HepG2 (cell line): ENCODE data around the gene VTN. TPM values are rescaled to one million over a fixed set of nuclear protein-coding genes. Genes with fewer than 3 reads are reported as not detected.
A peak's percentile ranks its signal among the peaks of the same experiment; 100 is the strongest.

Experiments used
- FOSL2 ChIP-seq: sonication (generic); formaldehyde crosslinking; IDR thresholded peaks from 2 replicates; pipeline ENCODE4 v1.4.0; 2020; ENCODE audit warnings: missing genetic modification reagents
- FOXM1 ChIP-seq: sonication (generic); formaldehyde crosslinking; IDR thresholded peaks from 2 replicates; pipeline ENCODE4 v1.5.0; 2020; ENCODE audit warnings: missing genetic modification reagents
- GABPB1 ChIP-seq: IDR thresholded peaks from 2 replicates; pipeline ENCODE4 v1.6.1; 2016; ENCODE audit warnings: mild to moderate bottlenecking, missing genetic modification reagents, moderate library complexity, missing compliant biosample characterization
- GLI4 ChIP-seq: sonication (generic); formaldehyde crosslinking; IDR thresholded peaks from 2 replicates; pipeline ENCODE4 v1.5.1; 2020; ENCODE audit warnings: missing genetic modification reagents, mild to moderate bottlenecking, moderate library complexity, borderline replicate concordance
- HNF1B ChIP-seq: sonication (generic); formaldehyde crosslinking; IDR thresholded peaks from 2 replicates; pipeline ENCODE4 v1.5.1; 2020; ENCODE audit warnings: mild to moderate bottlenecking, moderate library complexity, missing genetic modification reagents
- HOXA7 ChIP-seq: sonication (generic); formaldehyde crosslinking; IDR thresholded peaks from 2 replicates; pipeline ENCODE4 v1.8.1; 2022; ENCODE audit warnings: mild to moderate bottlenecking, missing genetic modification reagents, moderate library complexity
- KDM5B ChIP-seq: sonication (generic); formaldehyde crosslinking; IDR thresholded peaks from 2 replicates; pipeline ENCODE4 v1.4.0; 2020; ENCODE audit warnings: missing genetic modification reagents, mild to moderate bottlenecking, borderline replicate concordance
- KLF12 ChIP-seq: sonication (generic); formaldehyde crosslinking; IDR thresholded peaks from 2 replicates; pipeline ENCODE4 v1.4.0; 2020; ENCODE audit warnings: missing genetic modification reagents, borderline replicate concordance
- RAD51 ChIP-seq: fragments of 450-650 bp; IDR thresholded peaks from 2 replicates; pipeline ENCODE4 v1.6.1; 2016; ENCODE audit warnings: borderline replicate concordance
- TCF12 ChIP-seq, 2 experiments: fragments of 450-650 bp in 1 of 2; sonication (generic) in 1 of 2; formaldehyde crosslinking in 1 of 2; IDR thresholded peaks; 2 replicates each; pipeline versions ENCODE4 v1.6.1 to v1.8.0; 2017 to 2022; ENCODE audit warnings: antibody characterized with exemption in 1 of 2, mild to moderate bottlenecking in 1 of 2, missing genetic modification reagents in 1 of 2, moderate library complexity in 1 of 2
- TFE3 ChIP-seq: IDR thresholded peaks from 2 replicates; pipeline ENCODE4 v1.6.1; 2016
- ZFP41 ChIP-seq: sonication (generic); formaldehyde crosslinking; IDR thresholded peaks from 2 replicates; pipeline ENCODE4 v1.4.0; 2020; ENCODE audit warnings: mild to moderate bottlenecking, missing genetic modification reagents, borderline replicate concordance
- ZFYVE20 ChIP-seq: sonication (generic); formaldehyde crosslinking; IDR thresholded peaks from 2 replicates; pipeline ENCODE4 v1.8.0; 2023; ENCODE audit warnings: low read depth, mild to moderate bottlenecking, moderate library complexity, missing genetic modification reagents, borderline replicate concordance
- ZNF253 ChIP-seq: sonication (generic); formaldehyde crosslinking; IDR thresholded peaks from 2 replicates; pipeline ENCODE4 v1.8.0; 2022; ENCODE audit warnings: mild to moderate bottlenecking, missing genetic modification reagents, borderline replicate concordance
- ZNF333 ChIP-seq: sonication (generic); formaldehyde crosslinking; IDR thresholded peaks from 2 replicates; pipeline ENCODE4 v1.4.0; 2020; ENCODE audit warnings: mild to moderate bottlenecking, missing genetic modification reagents, borderline replicate concordance
- polyA plus RNA-seq, 8 experiments: library from polyadenylated mRNA; depleted of rRNA in 3 of 8; stranded (reverse) in 7 of 8; unstranded in 1 of 8; fragments of >200 nt; fragmentation: Illumina TruSeq in 4 of 8; extraction: Trizol in 4 of 8; gene quantifications; 2 replicates each; pipeline versions ENCODE4 v1.2.1 to v1.2.3, GENCODE V29; 2011 to 2016; ENCODE audit warnings: low read depth in 4 of 8, missing spikeins in 1 of 8, mixed read lengths in 1 of 8; ENCODE audit not compliant: insufficient read depth in 1 of 8
- total RNA-seq, 5 experiments: library from RNA; depleted of rRNA; stranded (reverse); fragments of >200 nt; fragmentation: Illumina TruSeq; extraction: Trizol; gene quantifications; 2 replicates each; pipeline ENCODE4 v1.2.3, GENCODE V29; 2016; ENCODE audit warnings: low read depth in 1 of 5
- TF ChIP-seq, protein P1 (sequence below): sonication (generic); formaldehyde crosslinking; IDR thresholded peaks from 2 replicates; pipeline ENCODE4 v1.4.0; 2020; ENCODE audit warnings: missing genetic modification reagents
- TF ChIP-seq, protein P2 (sequence below): sonication (generic); formaldehyde crosslinking; IDR thresholded peaks from 2 replicates; pipeline ENCODE4 v1.4.0; 2020; ENCODE audit warnings: mild to moderate bottlenecking, missing genetic modification reagents

The VTN gene
- total and polyA plus RNA-seq, 2 of the 13 experiments (the other 11 are each of a cell fraction or from before 2014, with no cell fraction given), result 108 to 131 TPM

DNA sequence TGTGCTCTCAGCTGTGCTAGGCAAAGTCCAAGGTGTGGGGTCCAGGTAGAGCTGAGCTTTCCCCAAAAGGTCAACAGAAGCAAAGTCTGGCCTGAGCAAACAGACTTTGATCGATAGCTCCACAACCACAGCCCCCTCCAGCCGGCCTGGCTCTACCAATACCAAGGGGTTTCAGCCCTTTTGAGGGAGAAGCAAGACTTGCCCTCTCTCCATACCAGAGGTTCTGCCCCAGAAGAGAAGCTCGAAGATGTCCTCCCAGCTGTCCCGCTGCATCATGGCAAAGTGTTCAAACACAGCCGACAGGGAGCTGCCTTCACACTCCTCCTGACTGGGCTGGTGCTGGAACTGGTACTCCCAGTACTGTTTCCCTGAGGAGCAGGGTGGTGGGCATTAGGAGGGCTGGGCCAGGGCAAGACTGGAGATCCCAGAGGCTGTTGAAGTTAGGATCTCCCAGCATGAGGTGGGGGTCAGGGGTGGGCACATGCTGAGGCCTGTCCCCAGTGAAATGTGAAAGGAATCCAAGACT lies 1.7 kb downstream of the VTN start (continued):
- TF ChIP-seq TFE3 (CRISPR knock-in tag) (0 out of 2 replicates have a peak, but pooled peaks have one; percentile 57), RAD51 (no peak), FOSL2 (CRISPR knock-in tag) (peak; percentile 63; the same call in 1 of the 2 replicates), ZNF253 (CRISPR knock-in tag) (no peak), FOXM1 (no peak), ZFP41 (CRISPR knock-in tag) (no peak), HNF1B (CRISPR knock-in tag) (peak; percentile 93), GLI4 (CRISPR knock-in tag) (no peak), HOXA7 (no peak), GABPB1 (CRISPR knock-in tag) (no peak; the same call in 1 of the 2 replicates), KLF12 (peak; percentile 91), ZFYVE20 (CRISPR knock-in tag) (no peak), TCF12 (IDR thresholded peaks at IDR 0.05) (no peak), TCF12 (CRISPR knock-in tag; IDR thresholded peaks at IDR 0.05) (peak; percentile 92; the same call in 1 of the 2 replicates), KDM5B (peak; percentile 75), ZNF333 (peak; percentile 80)
- TF ChIP-seq, protein P1, sequence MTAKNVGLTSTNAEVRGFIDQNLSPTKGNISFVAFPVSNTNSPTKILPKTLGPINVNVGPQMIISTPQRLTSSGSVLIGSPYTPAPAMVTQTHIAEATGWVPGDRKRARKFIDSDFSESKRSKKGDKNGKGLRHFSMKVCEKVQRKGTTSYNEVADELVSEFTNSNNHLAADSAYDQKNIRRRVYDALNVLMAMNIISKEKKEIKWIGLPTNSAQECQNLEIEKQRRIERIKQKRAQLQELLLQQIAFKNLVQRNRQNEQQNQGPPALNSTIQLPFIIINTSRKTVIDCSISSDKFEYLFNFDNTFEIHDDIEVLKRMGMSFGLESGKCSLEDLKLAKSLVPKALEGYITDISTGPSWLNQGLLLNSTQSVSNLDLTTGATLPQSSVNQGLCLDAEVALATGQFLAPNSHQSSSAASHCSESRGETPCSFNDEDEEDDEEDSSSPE (CRISPR knock-in tag), result no peak
- TF ChIP-seq, protein P2, sequence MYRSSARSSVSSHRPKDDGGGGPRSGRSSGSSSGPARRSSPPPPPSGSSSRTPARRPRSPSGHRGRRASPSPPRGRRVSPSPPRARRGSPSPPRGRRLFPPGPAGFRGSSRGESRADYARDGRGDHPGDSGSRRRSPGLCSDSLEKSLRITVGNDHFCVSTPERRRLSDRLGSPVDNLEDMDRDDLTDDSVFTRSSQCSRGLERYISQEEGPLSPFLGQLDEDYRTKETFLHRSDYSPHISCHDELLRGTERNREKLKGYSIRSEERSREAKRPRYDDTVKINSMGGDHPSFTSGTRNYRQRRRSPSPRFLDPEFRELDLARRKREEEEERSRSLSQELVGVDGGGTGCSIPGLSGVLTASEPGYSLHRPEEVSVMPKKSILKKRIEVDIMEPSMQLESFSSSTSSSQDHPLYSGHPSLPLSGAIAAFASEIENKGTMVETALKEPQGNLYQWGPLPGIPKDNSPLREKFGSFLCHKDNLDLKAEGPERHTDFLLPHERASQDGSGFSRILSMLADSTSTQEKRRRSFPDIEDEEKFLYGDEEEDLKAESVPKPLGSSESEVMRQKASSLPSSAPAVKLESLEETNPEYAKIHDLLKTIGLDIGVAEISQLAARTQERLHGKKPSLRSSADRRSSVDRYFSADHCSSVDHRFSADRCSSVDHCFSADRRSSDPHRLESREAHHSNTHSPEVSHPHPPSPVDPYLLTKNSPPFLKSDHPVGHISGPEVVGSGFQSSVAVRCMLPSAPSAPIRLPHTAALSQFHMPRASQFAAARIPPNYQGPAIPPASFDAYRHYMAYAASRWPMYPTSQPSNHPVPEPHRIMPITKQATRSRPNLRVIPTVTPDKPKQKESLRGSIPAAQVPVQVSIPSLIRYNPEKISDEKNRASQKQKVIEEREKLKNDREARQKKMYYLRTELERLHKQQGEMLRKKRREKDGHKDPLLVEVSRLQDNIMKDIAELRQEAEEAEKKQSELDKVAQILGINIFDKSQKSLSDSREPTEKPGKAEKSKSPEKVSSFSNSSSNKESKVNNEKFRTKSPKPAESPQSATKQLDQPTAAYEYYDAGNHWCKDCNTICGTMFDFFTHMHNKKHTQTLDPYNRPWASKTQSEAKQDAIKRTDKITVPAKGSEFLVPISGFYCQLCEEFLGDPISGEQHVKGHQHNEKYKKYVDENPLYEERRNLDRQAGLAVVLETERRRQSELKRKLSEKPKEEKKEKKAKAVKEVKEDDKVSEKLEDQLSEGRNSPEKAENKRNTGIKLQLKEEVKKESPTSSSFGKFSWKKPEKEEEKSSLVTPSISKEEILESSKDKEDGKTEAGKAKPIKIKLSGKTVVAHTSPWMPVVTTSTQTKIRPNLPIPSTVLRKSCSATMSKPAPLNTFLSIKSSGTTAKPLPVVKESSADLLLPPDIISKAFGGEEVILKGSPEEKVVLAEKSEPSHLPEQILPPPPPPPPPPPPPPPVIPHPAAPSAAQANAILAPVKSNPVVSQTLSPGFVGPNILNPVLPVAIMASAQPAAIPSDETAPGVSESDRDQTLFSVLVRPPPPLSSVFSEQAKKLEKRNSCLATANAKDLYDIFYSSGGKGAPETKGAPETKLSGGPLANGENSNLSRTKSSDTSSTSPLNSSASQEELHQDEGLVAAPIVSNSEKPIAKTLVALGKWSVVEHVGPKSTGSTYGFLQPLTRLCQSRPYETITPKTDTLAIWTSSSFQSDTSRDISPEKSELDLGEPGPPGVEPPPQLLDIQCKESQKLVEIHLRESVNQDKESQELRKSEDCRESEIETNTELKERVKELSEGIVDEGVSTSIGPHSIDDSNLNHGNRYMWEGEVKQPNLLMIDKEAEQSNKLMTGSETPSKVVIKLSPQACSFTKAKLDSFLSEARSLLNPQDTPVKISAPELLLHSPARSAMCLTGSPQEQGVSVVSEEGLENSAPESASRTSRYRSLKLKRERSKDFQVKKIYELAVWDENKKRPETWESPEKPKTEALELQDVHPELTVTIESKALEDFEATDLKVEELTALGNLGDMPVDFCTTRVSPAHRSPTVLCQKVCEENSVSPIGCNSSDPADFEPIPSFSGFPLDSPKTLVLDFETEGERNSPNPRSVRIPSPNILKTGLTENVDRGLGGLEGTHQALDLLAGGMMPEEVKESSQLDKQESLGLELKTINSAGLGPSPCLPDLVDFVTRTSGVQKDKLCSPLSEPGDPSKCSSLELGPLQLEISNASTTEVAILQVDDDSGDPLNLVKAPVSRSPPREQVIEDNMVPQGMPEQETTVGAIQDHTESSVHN (CRISPR knock-in tag), result no peak
